Astrocyte of the cerebellum (primary cell): ENCODE results near the gene DVL2.

Experiments
- DNase-seq: peaks from one replicate; pipeline ENCODE4 v3.0.0-alpha.2; 2011; ENCODE audit warnings: low read depth
- H3K4me3 ChIP-seq: 2 replicates; pipeline ENCODE4 v1.5.1; 2011; ENCODE audit warnings: mild to moderate bottlenecking, low read depth, low read length, moderate library complexity
- CTCF ChIP-seq: IDR thresholded peaks from 2 replicates; pipeline ENCODE4 v1.5.1; 2012; ENCODE audit warnings: low read length, low read depth, moderate library complexity, mild to moderate bottlenecking; ENCODE audit errors: missing control alignments
- in situ Hi-C: cut with HindIII; loops from 2 replicates; pipeline ENCODE4 v1.10.0; 2017; ENCODE audit warnings: low sequenced_read_pairs

The DVL2 gene

DNA sequence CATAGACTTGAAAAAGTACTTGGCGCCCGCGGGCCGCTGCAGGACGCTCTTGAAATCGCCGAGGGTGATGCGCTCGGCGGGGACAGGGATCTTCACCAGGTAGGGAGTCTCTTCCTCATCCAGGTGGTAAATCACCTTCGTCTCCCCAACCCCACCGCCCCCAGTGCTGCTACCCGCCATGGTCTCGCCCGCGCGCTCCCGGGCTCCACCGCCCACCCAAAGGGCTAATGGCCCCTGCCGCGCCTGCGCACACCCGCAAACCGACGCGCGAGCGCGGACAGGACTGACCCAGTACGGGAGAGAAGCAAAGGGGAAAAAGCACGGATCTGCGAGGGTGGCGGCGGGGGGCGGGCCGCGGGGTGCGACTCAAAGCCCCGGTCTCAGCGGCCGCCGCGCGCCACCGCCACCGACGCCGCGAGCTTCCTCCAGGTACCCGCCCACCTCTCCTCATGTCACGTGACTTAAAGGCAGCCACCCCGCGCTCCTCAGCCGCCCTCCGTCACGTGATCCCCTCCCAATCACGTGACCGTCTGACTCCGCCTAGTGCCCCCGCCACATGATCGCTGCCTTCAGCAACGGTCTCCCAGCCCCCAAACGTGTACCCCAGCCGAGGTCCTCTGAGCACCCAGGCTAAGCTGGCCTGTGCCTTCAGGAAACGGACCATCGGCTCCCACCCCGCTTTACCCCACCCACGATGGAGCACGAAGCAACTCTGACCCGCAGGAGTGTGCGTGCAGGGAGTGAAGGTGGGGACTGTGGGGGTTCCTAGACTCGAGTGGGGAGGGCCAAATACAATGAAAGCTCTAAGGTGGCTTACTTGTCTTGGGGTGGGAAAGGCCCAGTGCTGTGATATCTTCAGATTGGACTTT lies at the start of gene DVL2:
DVL2 (minus strand) TSS at position 435 of the 869 bp plus-strand sequence; CDS start at position 180, 255 bp downstream.
- TF ChIP-seq CTCF = no peak
- peak; percentile 83 for DNase-seq
- in situ Hi-C loops = no loop called here
- peak within 1 kb of the TSS; percentile 87 for H3K4me3 ChIP-seq

DNA sequence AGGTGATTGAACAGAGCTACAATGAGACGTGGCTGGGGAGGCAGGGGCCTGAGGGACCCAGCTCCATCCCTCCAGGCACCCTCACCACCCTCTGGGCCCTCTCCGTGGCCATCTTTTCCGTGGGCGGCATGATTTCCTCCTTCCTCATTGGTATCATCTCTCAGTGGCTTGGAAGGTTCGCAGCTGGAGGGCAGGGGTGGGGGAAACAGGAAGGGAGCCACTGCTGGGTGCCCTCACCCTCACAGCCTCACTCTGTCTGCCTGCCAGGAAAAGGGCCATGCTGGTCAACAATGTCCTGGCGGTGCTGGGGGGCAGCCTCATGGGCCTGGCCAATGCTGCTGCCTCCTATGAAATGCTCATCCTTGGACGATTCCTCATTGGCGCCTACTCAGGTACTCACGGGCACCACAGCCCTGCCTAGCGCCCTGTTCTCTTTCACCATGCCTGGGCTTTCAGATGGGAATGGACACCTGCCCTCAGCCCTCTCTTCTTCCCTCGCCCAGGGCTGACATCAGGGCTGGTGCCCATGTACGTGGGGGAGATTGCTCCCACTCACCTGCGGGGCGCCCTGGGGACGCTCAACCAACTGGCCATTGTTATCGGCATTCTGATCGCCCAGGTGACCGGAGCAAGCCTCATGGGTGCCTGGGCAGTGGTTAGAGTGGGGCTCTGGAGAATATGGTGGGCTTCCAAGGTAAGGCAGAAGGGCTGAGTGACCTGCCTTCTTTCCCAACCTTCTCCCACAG lies 49.3 kb upstream of the DVL2 start:
- no peak overlapping the region for H3K4me3 ChIP-seq
- no peak for TF ChIP-seq CTCF
- no peak for DNase-seq
- in situ Hi-C loops = no loop called here

- H3K4me3 ChIP-seq = no peak overlapping the region
- TF ChIP-seq CTCF = no peak
- in situ Hi-C loops = no loop called here
- DNase-seq = no peak
These were observed 48.5 kb upstream of the DVL2 start for GRCh38 chr17:7282752-7283321.

DNA sequence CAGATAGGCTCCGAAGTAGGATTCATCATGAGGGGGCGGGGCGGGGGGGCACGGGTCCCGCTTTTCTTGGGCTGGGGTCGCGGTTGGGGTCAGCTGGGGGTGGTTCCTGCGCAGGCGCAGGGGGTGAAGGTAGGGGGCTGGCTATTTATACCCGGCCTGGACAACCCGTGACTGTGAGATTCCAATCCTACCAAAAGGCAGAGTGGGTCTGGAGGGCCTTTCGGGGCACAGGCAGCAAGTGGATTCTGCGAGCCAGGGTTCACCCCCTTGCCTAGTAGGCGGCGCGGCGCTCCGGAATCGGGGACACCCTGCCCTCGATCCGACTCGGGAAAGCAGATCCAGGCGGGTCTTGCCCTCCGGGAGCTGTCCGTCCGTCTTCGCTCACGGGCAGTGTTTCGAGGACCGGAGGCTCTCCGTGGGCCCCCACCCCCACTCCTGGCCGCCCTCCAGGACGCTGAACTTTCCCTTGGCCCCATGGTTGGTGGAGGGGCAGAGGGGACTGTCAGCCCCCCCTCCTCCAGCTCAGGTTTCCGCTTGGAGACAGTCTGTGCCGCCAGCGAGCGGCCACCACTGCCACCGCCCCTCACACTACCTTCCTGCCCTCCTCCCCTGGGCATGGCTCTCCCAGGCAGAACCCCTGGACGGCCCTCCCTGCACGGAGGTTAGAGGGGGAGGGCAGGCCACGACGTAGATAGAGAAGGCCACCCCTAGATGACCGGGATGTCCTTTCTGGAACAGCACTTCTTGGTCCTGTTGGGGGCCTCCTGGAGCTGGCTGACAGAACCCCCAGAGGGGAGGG lies 47.8 kb upstream of the DVL2 start:
- peak overlapping the region; percentile 31 for H3K4me3 ChIP-seq
- TF ChIP-seq CTCF = no peak
- DNase-seq = no peak
- in situ Hi-C loops = no loop called here

DNA sequence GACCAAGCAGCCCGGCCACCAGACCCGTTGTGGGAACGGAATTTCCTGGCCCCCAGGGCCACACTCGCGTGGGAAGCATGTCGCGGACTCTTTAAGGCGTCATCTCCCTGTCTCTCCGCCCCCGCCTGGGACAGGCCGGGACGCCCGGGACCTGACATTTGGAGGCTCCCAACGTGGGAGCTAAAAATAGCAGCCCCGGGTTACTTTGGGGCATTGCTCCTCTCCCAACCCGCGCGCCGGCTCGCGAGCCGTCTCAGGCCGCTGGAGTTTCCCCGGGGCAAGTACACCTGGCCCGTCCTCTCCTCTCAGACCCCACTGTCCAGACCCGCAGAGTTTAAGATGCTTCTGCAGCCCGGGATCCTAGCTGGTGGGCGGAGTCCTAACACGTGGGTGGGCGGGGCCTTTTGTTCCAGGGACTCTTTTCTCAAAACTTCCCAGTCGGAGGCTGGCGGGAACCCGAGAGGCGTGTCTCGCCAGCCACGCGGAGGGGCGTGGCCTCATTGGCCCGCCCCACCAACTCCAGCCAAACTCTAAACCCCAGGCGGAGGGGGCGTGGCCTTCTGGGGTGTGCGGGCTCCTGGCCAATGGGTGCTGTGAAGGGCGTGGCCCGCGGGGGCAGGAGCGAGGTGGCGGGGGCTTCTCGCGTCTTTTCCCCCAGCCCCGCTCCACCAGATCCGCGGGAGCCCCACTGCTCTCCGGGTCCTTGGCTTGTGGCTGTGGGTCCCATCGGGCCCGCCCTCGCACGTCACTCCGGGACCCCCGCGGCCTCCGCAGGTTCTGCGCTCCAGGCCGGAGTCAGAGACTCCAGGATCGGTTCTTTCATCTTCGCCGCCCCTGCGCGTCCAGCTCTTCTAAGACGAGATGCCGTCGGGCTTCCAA lies 47.0 kb upstream of the DVL2 start, which contains the start of gene SLC2A4:
SLC2A4 (plus strand) TSS at position 645 of the 879 bp plus-strand sequence; CDS start at position 862, 217 bp downstream.
- in situ Hi-C loops = no loop called here
- TF ChIP-seq CTCF = no peak
- peak within 1 kb of the TSS; percentile 31 for H3K4me3 ChIP-seq
- peak; percentile 67 for DNase-seq
